HS-27A (cell line): ENCODE data around the gene TAOK2.
"Not testable (repeated sequence)": the region's sequence is repeated elsewhere in the genome, so short reads cannot be mapped to it uniquely, and the experiment has no call there.

ENCODE experiments used
- DNase-seq: peaks from one replicate; pipeline ENCODE4 v3.0.0-alpha.2; 2012; ENCODE audit warnings: low read depth, missing footprints

TAOK2 gene

DNA sequence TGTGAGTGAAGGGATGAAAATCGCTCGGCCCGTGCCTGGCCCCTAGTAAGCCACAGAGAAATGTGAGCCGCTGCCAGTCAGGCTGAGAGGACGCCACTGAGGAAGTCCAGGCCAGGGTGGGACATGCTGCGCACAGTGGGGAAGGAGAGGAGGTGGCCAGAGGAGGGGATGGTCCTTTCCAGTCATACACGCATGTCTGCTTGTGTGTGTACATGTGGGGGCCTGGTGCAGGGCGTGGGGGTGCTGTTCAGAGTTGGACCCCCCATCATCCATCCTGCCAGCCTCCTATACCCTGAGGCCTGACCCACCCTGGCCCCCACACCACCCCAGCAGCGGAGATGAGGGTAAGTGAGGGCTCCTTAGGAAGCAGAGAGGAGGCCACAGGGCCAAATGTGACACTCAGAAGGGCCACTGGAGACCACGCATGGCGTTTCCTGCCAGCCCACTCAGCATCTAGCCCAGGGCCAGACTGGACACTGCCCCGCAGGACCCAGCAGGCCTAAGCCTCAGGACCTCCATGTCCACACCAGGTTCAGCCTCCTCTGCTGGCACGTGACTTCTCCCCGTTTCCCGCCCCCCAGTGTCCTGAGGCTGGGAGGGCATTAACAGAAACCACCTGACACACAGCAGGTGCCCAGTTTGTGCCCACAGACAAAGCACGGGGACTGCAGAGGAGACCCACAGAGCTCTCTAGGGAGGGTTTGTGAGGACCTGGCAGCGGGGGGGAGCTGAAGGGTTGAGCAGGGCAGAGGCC lies 30.2 kb downstream of the TAOK2 start:
- DNase-seq = no peak

DNA sequence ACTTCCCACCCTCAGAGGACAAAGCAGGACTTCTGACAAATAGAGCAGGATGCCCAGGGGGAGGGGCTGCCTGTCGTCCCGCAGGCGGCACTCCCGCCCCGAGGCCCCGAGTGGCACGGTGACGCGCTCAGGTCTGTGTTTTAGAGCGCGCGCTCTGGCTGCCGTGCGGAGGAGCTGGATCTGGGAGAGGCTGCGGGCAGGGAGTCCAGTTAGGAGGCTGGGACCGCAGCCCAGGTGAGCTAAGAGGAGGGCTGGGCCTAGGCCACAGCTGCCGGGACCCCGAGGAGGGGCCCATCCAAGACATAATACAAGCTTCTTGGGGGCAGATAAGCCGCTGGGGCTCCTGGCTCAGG lies 30.7 kb downstream of the TAOK2 start:
- no peak for DNase-seq

DNA sequence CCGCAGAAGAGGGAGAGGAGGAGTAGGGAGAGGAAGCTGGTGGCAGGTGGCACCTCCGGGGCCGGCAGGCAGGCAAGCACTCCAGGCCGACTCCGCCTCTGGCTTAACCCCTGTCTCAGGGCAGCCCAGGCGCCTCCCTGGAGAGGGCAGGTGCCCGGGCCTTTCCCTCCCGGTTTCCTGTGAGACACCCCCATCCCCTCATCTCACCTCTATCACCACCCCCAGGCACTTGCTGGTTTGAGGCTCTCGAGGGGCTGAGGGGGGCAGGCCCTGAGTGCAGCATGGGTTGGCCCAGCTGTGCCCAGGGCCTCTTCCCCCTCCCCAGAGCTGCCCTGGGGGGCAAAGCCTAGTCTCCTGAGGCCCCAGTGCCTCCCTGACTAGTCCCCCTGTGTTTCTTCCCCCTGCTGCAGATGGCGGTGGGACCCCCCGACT lies 31.2 kb downstream of the TAOK2 start:
- no peak for DNase-seq

DNA sequence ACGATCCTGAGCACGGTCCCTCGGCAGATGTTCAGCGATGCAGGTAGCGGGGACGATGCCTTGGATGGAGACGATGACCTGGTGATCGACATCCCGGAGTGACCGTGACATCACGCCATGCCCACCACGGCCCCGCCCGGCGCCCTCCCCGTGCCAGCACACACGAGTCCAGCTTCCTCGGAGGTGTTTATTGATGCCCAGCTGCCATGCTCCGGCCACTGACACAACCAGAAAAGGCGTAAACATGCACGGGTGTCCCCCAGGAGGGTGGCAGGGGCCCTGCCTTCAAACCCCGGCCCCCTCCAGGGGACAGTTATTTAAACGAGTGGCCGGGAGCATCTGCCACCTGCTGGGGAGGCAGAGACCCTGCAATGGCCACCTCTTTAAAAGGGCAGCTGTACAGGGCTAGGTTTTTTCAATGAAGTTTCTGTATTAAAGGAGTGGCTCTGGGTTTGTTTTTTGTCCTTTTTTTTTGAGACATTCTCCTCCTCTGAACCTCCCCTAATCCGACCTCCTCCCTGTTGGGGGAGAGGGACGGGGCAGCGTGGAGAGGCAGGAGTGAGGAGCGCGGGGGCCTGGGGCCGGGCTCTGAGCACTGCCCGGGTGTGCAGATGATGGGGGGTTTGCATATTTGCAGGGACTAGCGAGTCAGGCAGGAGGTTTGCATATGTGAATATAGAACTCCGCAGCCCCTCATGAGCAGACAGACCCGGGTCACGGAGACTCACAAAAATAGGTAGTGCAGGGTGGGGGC lies 31.9 kb downstream of the TAOK2 start:
- DNase-seq = no peak

DNA sequence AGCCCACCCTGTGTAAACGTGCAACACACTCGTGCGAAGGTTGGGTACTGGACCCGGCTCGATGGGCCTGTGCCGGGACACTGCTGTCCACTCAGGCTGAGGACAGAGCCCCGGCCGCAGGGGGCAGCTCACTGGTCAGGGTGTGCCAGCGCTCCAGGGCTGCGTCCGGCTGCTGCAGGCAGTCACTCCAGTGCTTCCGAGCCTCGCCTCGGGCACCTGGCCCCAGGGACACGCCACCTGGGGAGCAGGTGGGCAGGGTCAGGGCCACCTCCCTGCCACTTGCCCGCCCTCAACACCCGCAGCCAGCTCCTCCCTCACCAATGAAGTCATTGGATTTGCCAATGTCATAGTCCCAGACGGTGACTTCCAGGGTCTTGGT lies 32.4 kb downstream of the TAOK2 start:
- DNase-seq = no peak

DNA sequence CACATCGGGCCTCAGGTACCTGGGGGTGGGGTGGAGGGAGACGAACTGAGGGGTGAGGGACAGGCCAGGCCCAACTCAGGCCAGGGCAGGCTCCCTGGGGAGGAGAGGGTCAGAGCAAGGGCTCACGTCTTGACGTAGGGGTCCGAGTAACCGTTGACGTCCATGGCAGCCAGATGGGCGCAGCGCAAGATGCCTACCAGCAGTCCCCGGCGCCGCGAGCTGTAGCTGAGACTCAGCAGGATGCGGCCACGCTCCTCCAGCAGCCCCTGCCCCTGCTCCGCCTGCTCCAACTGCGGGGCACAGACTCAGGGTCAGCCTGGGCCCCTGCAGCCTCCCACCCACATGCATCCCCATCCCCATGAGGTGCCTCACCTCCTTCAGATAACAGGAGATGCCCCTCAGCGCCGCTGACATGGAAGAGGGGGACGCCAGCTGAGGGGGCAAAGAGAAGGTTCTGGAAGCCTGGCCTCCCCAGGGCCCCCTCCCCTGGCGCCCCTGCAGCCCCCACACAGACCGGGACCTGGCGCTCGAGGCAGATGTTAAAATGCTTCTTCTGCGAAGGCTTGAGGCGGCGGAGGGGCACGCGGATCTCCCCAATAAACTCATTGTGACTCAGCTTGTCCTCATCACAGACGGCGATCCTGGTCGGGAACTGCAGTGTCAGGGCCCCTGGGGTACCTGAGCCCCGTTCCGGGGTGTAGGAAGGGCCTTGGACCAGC lies 33.1 kb downstream of the TAOK2 start:
- DNase-seq = no peak

DNA sequence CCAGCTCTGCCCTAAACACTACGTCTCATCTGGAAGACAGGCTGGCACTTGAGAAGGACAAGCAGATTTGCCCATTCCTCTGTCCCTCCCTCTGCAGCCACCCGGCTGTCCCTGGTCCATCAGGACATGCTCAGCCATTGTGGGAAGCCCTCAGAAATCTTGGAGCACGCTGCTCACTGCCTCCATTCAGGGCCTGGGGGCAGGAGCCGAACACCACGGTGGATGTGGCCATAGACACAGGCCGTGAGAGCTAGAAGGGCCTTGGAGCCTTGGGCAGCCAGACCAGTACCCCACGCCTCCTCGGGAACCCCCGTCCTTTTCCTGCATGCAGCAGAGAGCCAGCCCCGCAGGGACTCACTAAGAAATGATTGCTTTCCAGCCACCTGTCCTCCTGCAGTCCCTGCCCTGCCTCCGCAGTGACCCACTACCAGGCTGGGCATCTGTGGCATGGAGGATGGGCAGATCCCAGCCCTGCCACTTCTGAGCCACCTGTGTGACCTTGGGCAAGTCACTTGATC lies 33.8 kb downstream of the TAOK2 start:
- DNase-seq = no peak

DNA sequence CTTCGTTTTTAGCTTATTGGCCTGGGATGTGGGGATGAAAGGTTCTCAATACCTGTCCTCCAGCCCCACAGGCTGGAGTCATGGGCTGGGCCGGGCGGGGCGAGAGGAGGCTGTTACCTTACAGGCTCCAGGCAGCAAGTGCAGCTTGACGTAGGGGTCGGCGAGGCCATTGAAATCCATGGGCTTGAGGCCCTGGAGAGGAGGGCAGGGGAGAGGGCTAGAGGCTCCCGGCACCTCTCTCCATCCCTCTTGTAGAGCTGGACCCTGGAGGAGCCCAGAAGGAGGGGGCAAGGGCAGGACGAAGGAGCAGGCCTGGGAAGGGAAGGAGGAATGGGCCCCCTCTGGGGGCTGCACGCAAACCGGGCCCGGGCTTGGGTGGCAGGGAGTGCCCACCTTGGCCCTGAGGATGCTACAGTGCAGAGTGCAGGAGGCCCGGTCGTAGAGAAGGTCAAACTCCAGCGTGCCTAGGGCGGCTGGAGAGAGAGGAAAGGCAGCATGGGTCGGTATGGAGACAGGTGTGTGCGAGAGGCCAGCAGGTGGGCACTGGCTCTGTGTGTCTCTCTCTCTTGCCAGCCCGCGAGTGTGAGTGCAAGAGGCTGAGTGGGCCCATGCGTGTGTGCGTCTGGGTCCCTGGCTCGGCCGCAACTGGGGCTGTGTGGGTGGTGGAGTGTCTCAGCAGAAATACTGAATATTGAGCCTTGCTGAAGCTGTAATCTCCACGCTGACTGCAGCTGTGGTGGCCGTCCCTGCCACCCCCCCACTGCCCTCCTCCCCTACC lies 35.6 kb downstream of the TAOK2 start:
- DNase-seq = no peak

DNA sequence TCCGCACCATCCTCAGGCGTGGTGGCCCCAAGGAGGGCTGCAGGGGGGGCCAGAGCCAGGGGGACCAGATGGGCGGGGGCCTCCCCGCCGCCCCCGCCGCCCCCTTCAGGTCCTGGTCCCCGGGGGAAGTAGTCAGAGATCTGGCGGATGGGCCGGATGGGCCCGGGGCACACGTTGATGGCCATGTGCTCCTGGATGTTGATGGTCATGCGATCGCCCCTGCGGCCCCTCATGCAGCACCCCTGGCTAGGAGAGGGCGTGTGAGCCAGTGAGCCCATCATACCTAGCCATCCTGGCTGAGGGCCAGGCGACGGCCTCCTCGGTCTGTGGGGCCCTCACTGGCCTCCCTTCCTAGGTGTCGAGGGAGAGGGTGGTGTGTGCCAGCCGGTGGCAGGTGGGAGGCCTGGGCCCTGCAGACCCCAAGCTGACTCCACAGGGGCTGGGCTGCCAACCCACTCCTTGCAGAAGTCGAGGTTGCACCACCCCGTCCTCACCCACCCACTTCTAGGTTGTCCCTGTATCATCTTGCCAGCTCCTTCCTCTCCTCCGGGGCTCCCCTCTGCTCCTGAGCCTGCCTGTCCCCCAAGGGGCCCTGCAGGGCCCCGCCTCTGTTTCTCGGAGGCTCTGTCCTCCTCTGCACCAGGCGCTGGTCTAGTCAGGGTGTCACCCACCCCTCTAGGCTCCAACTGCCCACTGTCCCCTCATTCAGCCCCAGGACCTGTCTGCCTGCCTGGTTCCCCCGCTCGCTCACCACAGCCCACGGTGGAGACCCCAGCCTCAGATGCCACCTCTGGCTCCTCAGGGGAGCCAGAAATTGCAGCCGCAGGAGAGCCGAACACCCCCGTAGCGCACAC lies 36.5 kb downstream of the TAOK2 start:
- DNase-seq = no peak

DNA sequence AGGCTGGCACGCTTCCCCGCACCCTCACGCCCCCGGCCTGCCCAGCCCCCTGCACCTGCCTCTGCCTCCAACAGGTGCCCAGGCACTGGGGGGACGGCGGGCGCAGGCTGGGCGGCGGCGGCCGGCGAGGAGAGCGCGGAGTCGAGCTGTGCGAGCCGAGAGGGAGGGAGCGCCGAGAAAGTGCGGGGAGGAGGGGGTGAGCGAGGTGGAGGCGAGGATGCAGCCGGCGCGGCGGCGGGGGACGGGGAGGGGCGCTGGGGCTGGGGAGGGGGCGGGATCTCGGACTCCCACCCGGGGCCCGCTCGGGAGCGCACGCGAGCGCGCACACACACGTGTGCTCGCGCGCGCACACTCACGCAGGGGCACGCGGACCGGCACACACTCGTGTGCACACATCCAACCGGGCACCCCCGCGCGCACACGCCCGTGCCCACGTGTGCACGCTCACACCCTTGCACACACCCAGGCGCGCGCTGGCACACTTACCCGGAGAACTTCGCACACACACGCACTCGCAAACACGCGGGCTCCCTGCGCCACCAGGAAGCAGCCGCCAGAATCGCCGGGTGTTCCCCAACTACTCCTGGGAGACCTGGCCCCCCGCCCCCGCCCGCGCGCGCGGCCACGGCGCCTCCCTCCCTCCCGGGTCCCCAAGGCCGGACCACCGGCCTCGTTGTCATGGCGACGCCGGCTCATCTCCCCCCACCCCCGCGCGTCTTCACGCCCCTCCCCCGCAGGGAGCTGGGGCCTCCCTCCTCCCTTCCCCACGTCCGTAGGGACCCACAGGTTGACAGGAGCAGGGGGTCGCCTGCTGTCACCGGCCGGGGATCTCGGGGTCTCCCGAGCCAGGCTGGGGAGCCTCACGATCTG lies 37.4 kb downstream of the TAOK2 start, which contains the start of gene DOC2A:
DOC2A (minus strand) TSS at position 184 of the 870 bp plus-strand sequence. CDS start 805 bp downstream, outside the sequence.
- DNase-seq = no peak

DNA sequence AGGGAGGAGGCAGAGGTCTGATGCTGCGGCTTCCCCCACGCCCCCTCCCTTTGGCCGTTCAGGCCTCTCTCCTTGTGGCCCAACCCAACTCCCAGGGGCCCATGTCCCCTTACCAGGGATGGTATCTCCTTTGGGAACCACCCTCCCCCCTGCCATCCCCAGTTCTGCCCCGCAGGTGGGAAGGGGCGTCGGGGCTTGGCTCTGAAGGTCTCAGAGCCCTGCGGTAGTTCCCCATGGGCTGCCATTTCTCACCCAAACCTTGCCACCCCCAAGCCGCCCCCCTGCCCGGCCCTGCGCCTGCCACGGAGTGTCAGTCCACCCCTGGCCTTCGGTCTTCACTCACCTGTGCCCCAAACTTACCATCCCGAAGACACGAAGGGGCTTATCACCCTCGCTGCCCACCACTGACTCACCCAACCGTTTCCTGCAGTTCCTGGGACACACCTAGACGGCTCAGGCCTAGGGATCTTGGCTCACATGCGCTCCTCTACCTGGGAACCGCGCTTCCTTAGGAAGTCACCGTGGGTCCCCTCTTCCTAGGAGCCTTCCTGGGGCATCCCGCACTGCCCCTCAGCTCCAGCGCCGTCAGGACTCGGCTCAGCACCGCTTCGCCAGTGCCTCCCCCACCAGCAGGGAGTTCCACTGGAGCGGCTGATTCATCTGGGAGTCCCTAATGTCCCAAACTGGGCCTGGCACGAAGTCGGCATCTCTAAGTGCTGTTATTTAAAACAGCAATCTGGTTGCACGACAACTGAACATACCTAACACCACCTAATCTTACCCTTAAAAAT lies 38.2 kb downstream of the TAOK2 start:
- no peak for DNase-seq

DNA sequence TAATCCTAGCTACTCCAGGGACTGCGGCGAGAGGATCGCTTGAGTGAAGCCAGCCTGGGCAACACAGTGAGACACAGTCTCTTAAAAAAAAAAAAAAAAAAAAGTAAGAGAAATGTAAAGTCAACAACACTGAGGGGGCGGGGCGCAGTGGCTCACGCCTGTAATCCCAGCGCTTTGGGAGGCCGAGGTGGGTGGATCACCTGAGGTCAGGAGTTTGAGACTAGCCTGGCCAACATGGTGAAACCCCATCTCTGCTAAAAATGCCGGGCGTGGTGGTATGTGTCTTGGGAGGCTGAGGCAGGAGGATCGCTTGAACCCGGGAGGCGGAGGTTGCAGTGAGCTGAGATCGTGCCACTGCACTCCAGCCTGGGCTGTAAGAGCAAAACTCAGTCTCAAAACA lies 38.9 kb downstream of the TAOK2 start:
- DNase-seq = not testable (repeated sequence)

DNA sequence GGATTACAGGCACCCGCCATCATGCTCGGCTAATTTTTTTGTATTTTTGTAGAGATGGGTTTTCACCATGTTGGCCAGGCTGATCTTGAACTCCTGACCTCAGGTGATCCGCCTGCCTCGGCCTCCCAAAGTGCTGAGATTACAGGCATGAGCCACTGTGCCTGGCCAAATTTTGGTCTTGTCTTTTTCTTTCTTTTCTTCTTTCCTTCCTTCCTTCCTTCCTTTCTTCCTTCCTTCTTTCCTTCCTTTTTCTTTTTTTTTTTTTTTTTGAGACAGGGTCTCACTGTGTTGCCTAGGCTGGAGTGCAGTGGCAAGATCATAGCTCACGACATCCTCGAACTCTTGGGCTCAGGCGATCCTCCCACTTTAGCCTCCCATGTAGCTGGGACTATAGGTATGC lies 41.8 kb downstream of the TAOK2 start:
- DNase-seq = not testable (repeated sequence)

DNA sequence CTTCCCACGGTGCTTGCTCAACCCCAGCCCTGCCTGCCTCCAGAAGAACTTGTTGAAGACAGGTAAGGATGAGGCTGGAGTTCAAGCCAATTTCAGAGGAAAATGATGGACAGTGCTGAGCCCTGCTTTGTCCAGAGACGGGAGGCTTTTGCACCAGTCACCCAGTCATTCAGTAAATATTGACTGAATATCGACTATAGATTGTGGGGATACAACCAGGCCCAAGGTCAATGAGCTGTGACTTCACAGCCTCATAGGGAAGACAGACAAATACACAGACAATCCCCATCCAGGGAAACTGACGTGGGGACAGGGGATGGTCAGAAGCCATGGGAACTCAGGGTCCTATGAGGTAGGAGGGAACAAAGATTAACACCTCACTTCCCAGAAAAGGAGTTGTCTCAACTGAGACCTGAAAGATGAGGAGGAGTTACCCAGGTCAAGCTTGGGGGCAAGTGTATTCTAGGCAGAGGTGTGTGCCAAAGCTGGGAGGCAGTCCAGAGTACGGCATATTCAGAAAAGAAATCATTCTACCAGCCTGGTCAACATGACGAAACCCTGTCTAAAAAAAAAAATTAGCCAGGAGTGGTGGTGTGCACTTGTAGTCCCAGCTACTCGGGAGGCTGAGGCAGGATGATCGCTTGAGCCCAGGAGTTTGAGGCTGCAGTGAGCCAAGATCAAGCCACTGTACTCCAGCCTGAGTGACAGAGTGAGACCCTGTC lies 43.0 kb downstream of the TAOK2 start:
- DNase-seq = no peak

DNA sequence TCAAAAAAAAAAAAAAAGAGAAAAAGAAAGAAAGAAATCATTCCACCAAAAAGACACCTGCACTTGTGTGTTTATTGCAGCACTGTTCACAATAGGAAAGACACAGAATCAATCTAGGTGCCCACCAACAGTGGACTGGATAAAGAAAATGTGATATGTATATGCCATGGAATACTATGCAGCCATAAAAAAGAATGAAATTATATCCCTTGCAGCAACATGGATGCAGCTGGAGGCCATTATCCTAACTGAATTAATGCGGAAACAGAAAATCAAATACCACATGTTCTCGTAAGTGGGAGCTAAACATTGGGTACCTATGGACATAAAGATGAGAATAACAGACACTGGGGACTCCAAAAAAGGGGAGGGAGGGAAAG lies 43.6 kb downstream of the TAOK2 start:
- DNase-seq = no peak

DNA sequence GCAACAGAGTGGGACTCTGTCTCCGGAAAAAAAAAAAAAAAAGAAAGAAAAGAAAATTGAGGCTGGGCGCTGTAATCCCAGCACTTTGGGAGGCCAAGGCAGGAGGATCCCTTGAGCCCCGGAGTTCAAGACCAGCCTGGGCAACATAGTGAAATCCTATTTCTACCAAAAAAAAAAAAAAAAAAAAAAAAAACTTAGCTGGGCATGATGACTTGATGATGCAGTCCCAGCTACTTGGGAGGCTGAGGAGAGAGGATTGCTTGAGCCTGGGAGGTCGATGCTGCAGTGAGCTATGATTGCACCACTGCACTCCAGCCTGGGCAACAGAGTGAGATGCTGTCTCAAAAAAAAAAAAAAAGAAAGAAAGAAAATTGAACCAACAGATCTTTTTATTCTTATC lies 44.3 kb downstream of the TAOK2 start:
- not testable (repeated sequence) for DNase-seq

DNA sequence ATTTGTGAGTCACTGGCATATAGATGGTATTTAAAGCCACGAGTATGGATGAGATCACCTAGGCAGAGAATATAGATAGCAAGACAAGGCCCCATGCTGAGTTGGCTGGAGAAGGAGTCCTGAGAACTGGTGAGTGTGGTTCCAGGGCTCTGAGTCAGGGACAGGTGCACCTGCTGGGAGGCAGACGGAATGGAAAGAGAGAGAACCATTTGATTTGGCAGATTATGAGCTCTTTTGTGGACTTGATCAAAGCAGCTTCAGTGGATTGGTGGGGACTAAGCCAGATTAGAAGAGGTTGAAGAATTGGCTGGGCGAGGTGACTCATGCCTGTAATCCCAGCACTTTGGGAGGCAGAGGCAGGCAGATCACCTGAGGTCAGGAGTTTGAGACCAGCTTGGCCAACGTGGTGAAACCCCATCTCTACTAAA lies 45.1 kb downstream of the TAOK2 start:
- no peak for DNase-seq

DNA sequence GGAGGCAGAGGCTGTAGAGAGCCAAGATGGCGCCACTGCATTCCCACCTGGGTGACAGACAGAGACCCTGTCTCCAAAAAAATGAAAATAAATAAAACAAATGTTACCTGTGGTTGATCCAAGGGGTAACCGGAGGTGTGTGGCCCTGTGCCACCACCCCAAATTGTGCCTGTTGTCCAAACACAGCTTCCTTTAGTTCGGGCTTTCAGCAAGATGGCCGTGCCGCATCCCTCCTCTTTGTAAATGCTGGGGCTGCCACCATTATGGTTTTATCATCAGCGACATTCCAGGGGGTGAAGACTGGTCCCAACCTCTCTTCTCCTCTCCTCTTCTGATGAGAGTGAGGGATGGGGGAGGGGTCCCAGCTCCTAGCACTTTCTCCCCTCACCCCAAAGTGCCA lies 49.2 kb downstream of the TAOK2 start, which contains the start of gene C16orf92:
C16orf92 (plus strand) TSS at position 312 of the 400 bp plus-strand sequence. CDS start 143 bp downstream, outside the sequence.
- no peak for DNase-seq
